Nephron progenitor cell (in vitro differentiated cells): Measurements from ENCODE around the gene MAP2K5.

Experiments used
- DNase-seq: peaks from one replicate; pipeline ENCODE4 v3.0.0; 2021
- H3K27ac Mint-ChIP-seq: 2 replicates; pipeline ENCODE4 v1.8.0; 2021; ENCODE audit warnings: mild to moderate bottlenecking, moderate library complexity, mixed read lengths
- H3K27me3 Mint-ChIP-seq: 2 replicates; pipeline ENCODE4 v1.8.0; 2021; ENCODE audit warnings: mild to moderate bottlenecking, low read depth, mixed read lengths; ENCODE audit not compliant: poor library complexity
- H3K36me3 Mint-ChIP-seq: 2 replicates; pipeline ENCODE4 v1.8.0; 2021; ENCODE audit warnings: low read depth, mixed read lengths
- H3K4me1 Mint-ChIP-seq: 2 replicates; pipeline ENCODE4 v1.8.0; 2021; ENCODE audit warnings: mixed read lengths
- H3K4me3 Mint-ChIP-seq: 2 replicates; pipeline ENCODE4 v1.8.0; 2021; ENCODE audit warnings: mild to moderate bottlenecking, moderate library complexity, mixed read lengths
- H3K9me3 Mint-ChIP-seq: 2 replicates; pipeline ENCODE4 v1.8.0; 2021; ENCODE audit warnings: mild to moderate bottlenecking, moderate library complexity, mixed read lengths
- CTCF ChIP-seq: fragments of 200-600 bp; sonication (generic); IDR thresholded peaks from 2 replicates; pipeline ENCODE4 v1.5.0; 2021; ENCODE audit warnings: antibody characterized with exemption

Gene MAP2K5

GRCh38 chr15:67746450-67746849, 203.9 kb downstream of the MAP2K5 start:
- Mint-ChIP-seq H3K27me3 (no peaks in the 10 kb centered on the region), H3K9me3 (no peaks in the 10 kb centered on the region), H3K4me1 (peaks cover 49% of the 10 kb centered on the region), H3K4me3 (no peak overlapping the region), H3K36me3 (no peaks in the 10 kb centered on the region), H3K27ac (no peak overlapping the region)
- no peak for TF ChIP-seq CTCF
- no peak for DNase-seq

- H3K4me3 Mint-ChIP-seq = no peak overlapping the region
- no peak for DNase-seq
- H3K27me3 Mint-ChIP-seq = no peaks in the 10 kb centered on the region
- H3K4me1 Mint-ChIP-seq = peaks cover 40% of the 10 kb centered on the region
- H3K9me3 Mint-ChIP-seq = no peaks in the 10 kb centered on the region
- H3K27ac Mint-ChIP-seq = no peak overlapping the region
- no peaks in the 10 kb centered on the region for H3K36me3 Mint-ChIP-seq
- no peak for TF ChIP-seq CTCF
Measured at GRCh38 chr15:67747921-67748320, 205.4 kb downstream of the MAP2K5 start.

GRCh38 chr15:67750371-67750770, 207.9 kb downstream of the MAP2K5 start:
- H3K27ac Mint-ChIP-seq = no peak overlapping the region

GRCh38 chr15:67753891-67754290, 211.4 kb downstream of the MAP2K5 start:
- Mint-ChIP-seq H3K36me3 (peaks cover 9% of the 10 kb centered on the region), H3K4me1 (peaks cover 4% of the 10 kb centered on the region), H3K9me3 (no peaks in the 10 kb centered on the region), H3K27ac (no peak overlapping the region), H3K4me3 (no peak overlapping the region), H3K27me3 (peaks cover 4% of the 10 kb centered on the region)
- DNase-seq = no peak
- no peak for TF ChIP-seq CTCF

More at GRCh38 chr15:67750371-67750770, 207.9 kb downstream of the MAP2K5 start:
- Mint-ChIP-seq H3K36me3 (peaks cover 5% of the 10 kb centered on the region), H3K9me3 (no peaks in the 10 kb centered on the region), H3K4me1 (peaks cover 15% of the 10 kb centered on the region), H3K27me3 (peaks cover 3% of the 10 kb centered on the region), H3K4me3 (no peak overlapping the region)
- no peak for DNase-seq
- TF ChIP-seq CTCF = no peak

- Mint-ChIP-seq H3K4me1 (peaks cover 4% of the 10 kb centered on the region), H3K27ac (no peak overlapping the region), H3K27me3 (peaks cover 4% of the 10 kb centered on the region), H3K36me3 (peaks cover 9% of the 10 kb centered on the region), H3K9me3 (no peaks in the 10 kb centered on the region), H3K4me3 (no peak overlapping the region)
- DNase-seq = no peak
- TF ChIP-seq CTCF = no peak
Measured at GRCh38 chr15:67755264-67755663, 212.8 kb downstream of the MAP2K5 start.

- Mint-ChIP-seq H3K9me3 (no peaks in the 10 kb centered on the region), H3K4me3 (no peak overlapping the region), H3K27ac (no peak overlapping the region), H3K36me3 (peaks cover 9% of the 10 kb centered on the region), H3K4me1 (peaks cover 4% of the 10 kb centered on the region), H3K27me3 (peaks cover 4% of the 10 kb centered on the region)
- no peak for DNase-seq
- TF ChIP-seq CTCF = no peak
Measured at GRCh38 chr15:67755936-67756335, 213.4 kb downstream of the MAP2K5 start.
